ENCODE data around the gene CD2BP2.
A peak's percentile ranks its signal among the peaks of the same experiment; 100 is the strongest.

The CD2BP2 gene

DNA sequence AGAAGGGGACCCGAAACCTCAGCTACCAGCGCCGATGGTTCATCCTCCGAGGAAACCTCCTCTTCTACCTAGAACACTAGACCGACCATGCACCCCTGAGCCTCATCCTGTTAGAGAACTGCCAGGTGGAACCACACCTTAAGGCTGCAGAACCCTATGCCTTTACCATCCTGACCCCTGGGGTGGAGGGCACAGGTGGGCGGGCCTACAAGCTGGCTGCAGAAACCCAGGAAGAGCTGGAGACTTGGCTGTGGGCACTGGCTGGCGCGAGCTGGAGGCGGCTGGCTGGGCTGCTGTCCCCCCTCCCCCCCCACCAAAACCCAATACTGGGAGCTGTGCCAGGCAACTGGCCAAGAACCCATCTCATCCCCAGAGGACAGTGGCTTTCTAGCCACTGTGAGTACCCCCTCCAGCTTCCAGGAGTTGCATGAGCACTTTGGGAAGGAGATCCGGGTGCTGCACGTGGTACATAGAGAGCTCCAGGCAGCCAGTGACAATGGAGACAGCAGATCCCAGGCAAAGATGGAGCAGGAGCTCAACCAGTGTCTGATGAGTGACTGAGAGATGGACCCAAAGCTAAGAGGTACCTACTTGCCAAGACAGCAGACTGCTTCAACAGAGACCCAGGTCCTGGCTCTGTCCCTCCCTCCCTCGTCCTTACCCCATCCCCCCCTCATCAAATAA is 1.4 kb upstream of the CD2BP2 start:
- no peak for DNase-seq (ENCODE audit: low read depth)
- H3K4me3 ChIP-seq (ENCODE audit: control insufficient read depth, low read depth, low read length), result no peak overlapping the region
- TF ChIP-seq, protein P1, sequence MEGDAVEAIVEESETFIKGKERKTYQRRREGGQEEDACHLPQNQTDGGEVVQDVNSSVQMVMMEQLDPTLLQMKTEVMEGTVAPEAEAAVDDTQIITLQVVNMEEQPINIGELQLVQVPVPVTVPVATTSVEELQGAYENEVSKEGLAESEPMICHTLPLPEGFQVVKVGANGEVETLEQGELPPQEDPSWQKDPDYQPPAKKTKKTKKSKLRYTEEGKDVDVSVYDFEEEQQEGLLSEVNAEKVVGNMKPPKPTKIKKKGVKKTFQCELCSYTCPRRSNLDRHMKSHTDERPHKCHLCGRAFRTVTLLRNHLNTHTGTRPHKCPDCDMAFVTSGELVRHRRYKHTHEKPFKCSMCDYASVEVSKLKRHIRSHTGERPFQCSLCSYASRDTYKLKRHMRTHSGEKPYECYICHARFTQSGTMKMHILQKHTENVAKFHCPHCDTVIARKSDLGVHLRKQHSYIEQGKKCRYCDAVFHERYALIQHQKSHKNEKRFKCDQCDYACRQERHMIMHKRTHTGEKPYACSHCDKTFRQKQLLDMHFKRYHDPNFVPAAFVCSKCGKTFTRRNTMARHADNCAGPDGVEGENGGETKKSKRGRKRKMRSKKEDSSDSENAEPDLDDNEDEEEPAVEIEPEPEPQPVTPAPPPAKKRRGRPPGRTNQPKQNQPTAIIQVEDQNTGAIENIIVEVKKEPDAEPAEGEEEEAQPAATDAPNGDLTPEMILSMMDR (IDR thresholded peaks at IDR 0.05; ENCODE audit: control insufficient read depth, insufficient read depth, low read depth, low read length, missing control alignments), result no peak

DNA sequence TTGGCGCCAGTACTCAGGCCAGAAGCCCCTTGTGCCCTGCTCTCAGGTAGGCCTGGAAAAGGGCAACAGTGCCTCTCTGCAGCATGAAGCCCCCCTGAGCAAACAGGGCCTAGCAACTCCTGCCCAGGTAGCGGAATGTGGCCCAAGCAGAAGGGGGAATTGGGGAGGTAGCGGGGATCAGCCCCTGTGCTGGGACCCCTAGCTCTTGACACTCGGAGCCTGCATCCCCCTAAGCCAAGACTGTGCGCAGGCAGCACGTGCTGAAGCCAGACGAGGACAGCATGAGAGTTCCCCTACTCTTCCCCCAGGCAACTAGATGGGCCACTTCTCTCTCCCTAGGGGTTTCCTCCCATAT is 823 bp upstream of the CD2BP2 start:
- H3K4me3 ChIP-seq (ENCODE audit: control insufficient read depth, low read depth, low read length), result peak overlapping the region; percentile 60
- TF ChIP-seq, protein P1 (IDR thresholded peaks at IDR 0.05; ENCODE audit: control insufficient read depth, insufficient read depth, low read depth, low read length, missing control alignments), result no peak
- DNase-seq (ENCODE audit: low read depth), result no peak

DNA sequence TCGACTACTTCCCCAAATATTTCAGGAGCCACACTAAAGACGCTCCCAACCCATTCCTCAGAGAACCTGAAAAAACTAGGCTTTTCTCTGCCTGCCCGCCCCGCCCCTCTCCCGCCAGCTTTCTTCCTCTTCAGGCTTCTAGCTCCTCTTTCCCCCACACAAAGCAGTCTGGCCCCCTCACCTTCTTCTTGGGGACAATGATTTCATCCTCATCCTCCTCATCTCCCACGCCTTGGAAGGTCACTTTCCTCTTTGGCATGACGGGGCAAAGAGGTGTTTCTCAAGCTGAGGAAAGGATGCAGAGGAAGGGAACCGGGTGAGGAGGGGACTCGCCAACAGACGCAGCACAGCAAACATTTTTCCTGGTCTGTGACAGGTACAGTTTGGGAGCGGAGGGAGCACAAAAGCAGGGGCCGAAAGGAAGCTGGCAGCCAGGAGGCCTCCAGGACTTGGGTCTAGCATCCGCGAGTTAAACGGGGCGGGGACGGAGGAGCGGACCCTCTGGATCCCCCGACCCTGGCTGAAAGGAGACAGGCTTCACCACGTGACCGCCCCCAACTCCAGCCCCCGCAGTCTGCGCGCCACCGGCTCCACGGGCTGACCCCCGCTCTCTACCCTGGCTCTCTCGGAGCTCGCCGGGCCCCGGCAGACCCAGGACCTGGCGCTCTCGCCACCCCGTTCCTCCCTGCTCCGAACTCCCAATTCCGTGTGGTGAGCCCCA is 525 bp downstream of the CD2BP2 start:
- DNase-seq (ENCODE audit: low read depth), result no peak
- TF ChIP-seq, protein P1 (IDR thresholded peaks at IDR 0.05; ENCODE audit: control insufficient read depth, insufficient read depth, low read depth, low read length, missing control alignments), result no peak
- peak overlapping the region; percentile 60 for H3K4me3 ChIP-seq (ENCODE audit: control insufficient read depth, low read depth, low read length)

DNA sequence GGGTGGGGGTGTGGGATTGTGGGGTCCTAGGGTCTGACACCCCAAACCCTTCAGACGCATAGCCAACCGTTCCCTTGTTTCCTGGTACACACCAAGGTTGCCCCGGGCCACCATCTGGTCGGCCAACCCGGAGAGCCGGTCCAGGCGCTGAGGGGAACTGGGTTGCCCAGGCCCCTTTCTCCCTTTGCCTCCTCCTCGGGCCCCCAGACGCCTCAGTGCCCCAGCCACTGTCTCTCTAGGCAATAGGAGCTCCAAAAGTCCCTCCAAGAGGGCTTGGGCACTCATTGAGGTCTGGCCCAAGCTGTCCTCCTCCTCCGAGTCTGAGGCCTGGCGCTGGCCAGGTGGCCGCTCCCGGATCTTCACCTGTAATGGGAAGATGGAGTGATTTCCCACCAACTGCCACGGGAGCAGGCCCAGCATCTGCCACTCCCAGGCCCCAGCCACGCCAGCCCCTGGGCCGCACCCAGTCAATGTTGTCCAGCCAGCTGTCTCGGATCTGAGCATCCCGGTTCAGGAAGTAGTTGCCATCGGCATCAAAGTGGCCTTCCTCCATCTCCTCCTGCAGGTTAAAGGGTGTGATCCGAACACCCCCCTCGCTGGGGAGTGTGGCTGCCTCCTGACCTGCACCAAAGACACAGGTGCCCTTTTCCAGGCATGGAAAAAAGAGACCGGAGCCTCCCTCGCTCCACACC is 1.5 kb downstream of the CD2BP2 start:
- DNase-seq (ENCODE audit: low read depth), result no peak
- peak overlapping the region; percentile 60 for H3K4me3 ChIP-seq (ENCODE audit: control insufficient read depth, low read depth, low read length)
- TF ChIP-seq, protein P1 (IDR thresholded peaks at IDR 0.05; ENCODE audit: control insufficient read depth, insufficient read depth, low read depth, low read length, missing control alignments), result no peak

DNA sequence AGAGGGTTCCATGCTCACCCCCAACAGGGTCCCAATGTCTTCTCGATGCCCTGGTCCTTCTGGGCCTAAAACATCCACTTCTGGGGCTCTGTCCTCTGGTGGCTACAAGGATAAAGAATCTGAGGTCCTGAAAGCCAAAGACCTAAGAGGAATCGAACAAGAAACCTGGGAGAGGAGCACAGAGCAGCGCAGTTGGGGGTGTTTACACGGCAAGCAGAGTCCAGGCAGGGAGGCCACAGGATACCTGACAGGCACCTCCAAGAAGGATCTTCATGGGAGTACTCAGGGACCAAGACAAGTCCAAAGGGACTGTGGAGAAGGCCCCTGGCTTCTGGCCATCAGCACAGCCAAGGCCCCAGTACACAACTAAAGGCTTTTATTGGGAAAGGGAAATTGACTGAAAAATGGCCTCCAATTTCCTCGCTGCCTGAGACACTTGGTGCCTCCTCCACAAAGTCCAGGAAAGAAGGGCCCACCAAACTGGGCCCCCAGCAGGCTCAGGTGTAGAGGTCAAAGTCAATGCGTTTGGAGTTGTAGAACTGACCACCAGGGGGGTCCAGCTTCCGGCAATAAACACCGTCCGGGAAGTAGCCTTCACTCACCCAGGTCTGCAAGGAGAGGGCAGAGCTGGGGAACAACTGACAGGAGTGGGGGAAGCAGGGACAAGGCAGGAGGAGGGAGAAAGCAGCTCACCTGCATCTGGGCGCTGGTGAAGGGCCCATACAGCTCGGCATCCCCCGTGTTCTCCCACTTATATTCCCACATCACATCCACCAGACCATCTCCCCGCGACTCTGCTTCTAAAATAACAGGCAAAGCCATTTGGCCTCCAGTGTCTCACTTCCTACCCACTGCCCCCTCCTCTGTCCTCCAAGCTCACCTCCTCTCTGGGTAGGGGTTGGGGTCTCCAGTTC is 2.4 kb downstream of the CD2BP2 start:
- H3K4me3 ChIP-seq (ENCODE audit: control insufficient read depth, low read depth, low read length), result no peak overlapping the region
- no peak for DNase-seq (ENCODE audit: low read depth)
- TF ChIP-seq, protein P1 (IDR thresholded peaks at IDR 0.05; ENCODE audit: control insufficient read depth, insufficient read depth, low read depth, low read length, missing control alignments), result no peak

Data from AG09309 (cell line).